NCI-H2107 treated with DMSO at 0.1 percent for 48 hours (cell line): ENCODE measurements around the gene AP2A1.
"Not testable (repeated sequence)": the region's sequence is repeated elsewhere in the genome, so short reads cannot be mapped to it uniquely, and the experiment has no call there.

Source experiments
- DNase-seq: peaks from one replicate; lab custom pipeline; 2025; ENCODE audit not compliant: unreplicated experiment; lab: John Stamatoyannopoulos, UW

AP2A1 gene

DNA sequence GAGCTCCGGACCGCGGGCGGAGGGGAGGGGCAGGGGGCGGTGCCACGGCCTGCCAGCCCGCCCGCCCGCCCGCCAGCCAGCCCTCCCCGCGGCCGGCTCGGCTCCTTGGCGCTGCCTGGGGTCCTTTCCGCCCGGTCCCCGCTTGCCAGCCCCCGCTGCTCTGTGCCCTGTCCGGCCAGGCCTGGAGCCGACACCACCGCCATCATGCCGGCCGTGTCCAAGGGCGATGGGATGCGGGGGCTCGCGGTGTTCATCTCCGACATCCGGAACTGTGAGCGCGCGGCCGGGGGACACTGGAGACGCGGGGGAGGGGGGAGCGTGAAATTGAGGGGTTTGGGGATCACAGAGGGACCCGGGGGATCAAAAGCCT lies at the start of gene AP2A1:
TSS of gene AP2A1 (plus strand) at position 72 of the 370 bp plus-strand sequence. CDS start at position 205, 133 bp downstream.
- DNase-seq: no peak

DNA sequence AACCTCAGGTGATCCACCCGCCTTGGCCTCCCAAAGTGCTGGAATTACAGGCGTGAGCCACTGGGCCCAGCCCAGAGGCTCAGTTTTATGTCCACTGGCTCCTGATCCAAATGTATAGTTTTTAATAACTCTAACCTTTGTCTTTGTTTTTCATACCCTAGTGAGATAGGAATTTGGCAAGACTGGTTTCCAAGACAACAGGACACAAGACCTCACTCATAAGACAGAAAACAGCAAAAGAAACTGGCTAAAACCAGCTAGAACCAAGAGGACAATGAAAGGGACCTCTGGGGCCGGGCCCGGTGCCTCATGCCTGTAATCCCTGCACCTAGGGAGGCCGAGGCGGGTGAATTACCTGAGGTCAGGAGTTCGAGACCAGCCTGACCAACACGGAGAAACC lies 48.3 kb upstream of the AP2A1 start:
- DNase-seq: no peak

DNA sequence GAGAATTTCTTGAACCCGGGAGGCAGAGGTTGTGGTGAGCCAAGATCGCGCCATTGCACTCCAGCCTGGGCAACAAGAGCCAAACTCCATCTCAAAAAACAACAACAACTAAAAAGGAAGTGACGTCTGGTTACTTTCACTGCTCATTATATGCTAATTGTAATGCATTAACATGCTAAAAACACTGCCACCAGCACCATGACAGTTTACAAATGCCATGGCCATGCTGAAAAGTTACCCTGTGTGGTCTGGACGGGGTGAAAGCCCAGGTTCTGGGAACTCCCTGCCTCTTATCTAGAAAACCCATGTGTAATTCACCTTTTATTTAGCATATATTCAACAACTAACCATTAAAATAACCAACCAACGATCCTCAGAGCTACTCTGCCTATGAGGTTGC lies 47.8 kb upstream of the AP2A1 start:
- DNase-seq: no peak

DNA sequence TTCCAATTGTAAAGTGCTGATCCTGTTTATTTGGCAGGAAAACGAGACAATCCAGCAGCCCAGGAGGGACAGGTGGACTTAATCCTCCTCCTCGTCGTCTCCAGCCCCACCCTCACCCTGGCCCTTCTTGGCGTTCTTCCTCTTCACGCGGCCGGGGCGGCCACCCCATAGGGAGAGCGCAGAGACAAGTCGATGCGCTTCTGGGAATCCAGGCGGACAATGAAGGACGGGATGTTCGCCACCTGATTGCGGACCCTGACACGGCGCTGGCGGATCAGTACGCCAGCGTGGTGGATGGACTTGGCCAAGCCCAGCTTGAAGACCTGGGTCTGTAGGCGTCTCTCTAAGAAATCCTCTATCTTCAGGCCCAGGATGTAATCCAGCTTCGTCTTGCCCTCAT lies 47.4 kb upstream of the AP2A1 start:
- DNase-seq: not testable (repeated sequence)

DNA sequence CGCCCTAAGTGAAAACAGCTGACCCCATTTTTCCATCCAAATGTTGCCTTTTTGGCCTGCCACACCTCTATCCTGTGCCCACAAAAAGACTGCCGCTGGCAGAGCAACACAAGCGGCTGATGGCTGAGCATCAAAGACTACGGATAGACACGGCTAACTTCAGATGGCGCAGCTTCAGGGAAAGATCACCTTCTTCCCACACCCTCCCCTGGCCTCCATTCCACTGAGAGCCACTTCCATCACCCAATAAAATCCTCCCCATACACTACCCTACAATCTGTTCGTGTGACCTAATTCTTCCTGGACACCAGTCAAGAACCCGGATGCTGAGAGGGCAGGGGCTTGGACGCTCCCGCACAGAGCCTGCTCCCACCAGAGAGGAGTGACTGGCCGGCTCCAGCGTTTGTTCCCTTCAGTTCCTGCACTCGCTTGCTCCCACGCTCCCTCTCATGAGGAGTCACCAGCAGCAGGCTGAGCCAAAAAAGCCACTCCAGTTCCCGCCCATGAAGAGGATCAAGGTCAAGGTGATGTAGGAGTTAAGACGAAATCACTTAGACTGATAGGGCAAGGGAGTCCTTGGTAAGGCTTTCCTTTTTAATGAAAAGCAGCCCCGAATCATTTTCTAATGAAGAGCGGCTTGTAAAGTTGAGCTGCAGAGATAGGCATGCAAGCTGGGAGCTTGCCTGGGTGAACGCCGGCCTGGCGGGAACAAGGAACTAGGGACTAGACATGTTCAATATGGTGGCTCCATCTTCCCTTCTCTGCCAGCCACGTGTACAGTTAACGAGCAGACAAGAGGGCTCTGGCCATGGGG lies 39.4 kb upstream of the AP2A1 start:
- no peak for DNase-seq

DNA sequence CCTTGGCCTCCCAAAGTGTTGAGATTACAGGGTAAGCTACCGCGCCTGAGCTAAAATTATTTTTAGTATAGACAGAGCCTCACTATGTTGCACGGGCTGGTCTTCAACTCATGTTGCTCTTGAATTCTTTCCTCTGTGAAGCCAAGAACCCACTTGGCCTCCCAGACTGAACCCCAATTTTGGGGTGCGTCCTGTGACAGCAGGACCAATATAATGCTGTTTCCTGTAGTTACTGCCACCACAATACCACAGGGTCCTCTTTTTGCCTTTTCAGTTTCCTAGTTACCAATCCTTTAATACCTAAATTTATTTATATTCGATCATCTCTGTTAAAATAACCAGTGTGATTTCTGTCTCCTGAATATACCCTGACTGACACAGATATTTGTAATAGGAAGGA lies 36.6 kb upstream of the AP2A1 start:
- DNase-seq: no peak

DNA sequence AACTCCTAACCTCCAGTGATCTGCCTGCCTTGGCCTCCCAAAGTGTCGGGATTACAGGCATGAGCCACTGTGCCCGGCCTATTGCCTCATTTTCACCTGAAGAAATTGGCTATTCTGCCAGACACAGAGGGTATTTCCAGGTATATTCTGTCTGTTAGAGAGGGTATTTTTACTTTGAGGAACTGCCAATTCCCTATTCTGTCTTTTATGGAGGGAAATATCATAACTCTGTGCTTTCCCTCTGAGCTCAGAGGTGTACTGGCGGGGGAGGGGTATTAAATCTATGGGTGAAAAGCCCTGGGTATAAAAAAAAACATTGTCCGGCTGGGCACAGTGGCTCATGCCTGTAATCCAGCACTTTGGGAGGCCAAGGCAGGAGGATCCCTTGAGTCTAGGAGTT lies 28.5 kb upstream of the AP2A1 start:
- DNase-seq: no peak

DNA sequence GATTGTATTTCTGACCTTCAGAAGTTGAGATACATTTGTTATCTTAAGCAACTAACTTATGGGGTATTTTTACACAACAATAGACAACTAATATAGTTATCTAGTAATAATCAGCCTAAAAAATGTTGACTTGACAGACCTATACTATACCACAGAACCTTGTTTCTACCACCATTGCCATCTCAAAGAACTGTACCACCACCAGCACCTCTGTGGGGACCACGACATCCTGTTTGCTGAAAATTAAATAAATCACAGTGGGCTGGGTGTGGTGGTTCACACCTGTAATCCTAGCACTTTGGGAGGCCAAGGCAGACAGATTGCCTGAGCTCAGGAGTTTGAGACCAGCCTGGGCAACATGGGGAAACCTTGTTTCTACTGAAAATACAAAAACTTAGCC lies 27.7 kb upstream of the AP2A1 start:
- no peak for DNase-seq

DNA sequence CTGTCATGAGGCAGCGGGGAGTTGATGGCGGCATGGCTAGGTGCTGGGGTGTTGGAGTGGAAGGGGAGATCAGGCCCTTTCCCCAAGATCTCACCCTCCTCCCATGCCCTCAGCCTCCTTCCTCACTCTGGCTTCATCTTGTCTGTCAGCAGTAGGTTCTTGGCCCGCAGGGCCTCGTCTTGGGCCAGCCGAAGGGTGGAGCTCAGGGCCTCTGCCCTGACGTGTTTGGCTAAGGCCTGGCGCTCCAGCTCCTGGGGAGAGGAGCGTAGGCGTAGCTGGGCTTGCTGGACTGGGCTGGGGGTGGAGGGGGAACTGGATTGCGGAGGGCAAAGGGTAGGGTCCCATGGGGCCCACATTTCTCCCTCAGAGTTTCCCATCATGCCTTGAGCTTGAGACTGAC lies 26.9 kb upstream of the AP2A1 start:
- DNase-seq: no peak

DNA sequence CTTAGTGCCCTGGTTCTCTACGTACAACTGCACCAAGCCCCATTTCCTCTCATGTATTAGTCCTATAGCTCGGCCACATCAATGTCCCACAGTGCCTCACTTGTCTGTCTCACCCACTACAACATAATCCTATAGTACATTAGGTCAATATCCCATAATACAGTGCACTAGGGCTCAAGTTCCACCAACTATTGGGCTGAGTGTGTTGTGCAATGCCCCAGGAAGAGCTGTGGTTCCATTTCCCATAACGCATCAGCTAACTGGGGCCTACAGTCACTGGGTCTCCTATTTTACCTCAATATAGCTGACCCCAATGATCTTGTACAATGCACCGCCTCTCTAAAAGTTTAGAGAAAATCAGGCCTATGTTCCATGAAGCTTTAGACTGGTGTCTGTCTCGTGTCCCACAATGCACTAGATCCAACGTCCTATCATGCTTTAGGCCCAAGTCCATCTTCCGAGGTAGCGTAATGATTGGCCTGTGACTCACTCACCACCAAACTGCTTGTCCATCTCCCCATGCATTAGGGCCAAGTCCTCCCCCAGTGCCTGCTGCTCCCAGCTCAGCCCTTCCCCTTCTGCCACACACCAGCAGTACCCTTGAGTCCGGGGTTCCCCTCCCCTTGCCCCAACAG lies 25.5 kb upstream of the AP2A1 start:
- no peak for DNase-seq

DNA sequence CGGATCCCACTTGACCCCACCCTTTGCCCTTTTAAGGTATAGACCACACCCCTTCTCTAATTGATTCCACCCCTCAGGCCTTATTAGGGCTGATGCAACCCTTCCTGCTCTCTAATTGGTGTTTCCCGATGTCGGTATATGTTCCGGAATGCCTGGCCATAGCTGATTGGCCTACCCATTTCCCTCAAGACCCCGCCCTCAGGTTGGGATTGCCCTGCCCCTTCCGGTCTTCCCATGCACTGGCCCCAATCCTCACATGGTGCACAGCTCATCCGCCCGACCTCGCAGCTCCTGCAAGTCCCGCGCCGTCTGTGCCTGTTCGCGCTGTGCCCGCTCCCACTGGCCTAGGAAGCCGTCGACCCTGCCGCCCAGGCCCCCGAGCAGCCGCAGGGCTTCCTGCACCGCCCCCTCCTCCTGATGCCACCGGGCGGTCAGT lies 21.8 kb upstream of the AP2A1 start:
- no peak for DNase-seq

DNA sequence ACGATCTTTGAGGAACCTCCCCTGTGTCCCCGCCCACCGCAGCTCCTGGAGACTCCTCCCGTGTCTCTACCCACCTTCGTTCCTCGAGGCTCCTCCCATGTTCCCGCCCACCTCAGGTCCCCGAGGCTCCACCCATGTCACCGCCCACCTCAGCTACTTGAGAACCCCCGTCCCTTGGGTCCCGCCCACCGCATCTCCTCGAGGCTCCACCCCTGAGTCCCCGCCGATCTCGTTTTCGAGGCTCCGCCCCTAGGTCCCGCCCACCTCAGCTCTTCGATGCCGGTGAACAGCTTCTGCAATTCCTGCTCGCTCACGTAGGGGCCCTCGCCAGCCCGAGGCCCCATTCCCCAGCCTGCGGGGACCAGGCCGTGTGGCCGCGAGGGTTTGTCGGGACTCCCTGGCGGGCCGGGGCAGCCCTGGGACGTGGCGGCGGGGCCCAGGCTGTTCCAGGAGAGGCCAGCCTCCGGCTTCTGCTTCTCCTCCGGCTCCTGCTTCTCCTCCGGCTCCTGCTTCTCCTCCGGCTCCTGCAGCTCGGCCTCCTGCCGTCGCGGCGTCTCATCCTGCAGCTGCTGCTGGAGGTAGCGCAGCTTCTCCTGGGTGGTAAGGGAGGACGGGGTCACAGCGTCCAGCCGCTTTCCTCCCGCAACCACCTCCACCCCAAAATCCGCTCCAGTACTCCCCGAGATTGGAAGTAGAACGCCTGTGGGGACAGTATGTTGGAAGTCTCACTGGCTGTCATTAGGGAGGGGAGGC lies 20.4 kb upstream of the AP2A1 start:
- no peak for DNase-seq

DNA sequence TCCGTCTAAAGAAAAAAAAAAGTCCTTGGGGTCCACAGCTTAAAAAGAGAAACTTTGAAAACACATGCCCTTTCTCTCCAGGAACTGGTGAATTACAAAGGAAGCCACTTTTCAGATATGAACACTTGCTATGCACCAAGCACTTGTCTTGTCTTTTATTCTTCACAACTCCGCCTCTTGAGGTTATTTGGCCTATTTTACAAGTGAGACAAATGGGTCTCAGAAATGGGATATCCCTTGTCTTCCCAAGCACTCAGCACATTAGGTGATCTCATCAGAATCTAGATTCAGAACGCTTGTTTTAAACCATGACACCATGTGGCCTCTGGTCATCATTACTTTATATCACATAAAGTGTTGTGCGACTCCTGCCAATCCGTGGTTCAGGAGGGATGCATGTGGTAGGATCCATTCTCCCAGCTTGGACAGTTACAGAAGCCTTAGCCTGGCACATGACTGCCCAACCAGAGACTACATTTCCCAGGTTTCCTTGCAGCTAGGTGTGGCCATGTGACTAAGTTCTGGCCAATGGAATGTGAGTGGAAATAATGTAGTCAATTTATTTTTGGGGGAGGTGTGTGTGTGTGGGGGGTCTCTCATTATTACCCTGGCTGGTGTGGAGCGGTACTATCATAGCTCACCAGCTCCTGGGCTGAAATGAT lies 17.6 kb upstream of the AP2A1 start:
- no peak for DNase-seq

DNA sequence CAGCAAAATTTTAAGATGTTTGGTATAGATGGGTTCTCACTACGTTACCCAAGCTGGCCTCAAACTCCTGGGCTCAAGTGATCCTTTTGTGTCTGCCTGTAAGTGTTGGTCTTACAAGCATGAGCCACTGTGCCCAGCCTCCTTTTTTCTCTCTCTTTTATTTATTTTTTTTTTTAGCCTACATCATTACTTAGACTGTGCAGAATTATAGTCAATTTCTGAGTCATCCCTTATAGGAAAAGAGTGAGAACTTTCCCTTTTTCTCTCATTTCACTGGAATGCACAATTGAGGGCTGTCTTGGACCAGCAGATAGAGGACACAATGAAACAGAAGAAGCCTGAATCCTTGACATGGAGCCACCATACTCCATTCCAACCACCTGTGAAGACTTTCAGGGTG lies 17.0 kb upstream of the AP2A1 start:
- no peak for DNase-seq

DNA sequence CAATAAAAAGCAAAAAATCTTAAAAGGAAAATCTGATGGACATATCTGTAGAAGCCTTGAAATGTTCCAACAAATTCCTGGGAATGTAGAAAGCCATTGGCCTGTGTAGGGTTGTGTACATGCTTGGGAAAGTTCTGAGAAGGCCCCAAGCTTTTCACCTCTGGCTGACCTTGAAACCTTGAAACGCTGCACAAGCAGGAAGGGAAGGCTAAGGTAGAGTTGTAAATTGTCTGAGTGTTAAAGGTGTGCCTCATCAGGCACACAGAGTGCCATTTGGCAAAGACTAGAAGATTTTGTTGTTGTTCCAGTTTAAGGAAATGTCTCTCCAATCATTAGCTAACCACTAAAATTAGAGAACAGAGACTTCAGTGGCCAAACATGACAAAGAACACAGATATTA lies 14.1 kb upstream of the AP2A1 start:
- no peak for DNase-seq

DNA sequence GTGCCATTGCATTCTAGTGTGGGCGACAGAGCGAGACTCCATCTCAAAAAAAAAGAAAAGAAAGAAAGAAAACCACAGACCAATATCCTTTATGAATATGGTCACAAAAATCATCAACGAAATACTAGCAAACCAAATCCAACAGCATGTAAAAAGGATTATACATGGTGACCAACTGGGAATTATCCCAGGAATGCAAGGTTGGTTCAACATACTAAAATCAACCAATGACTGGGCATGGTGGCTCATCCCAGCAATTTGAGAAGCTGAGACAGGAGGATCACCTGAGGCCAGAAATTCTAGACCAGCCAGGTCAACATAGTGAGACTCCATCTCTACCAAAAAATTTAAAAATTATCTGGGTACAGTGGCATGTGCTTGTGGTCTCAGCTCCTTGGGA lies 10.8 kb upstream of the AP2A1 start:
- DNase-seq: no peak

DNA sequence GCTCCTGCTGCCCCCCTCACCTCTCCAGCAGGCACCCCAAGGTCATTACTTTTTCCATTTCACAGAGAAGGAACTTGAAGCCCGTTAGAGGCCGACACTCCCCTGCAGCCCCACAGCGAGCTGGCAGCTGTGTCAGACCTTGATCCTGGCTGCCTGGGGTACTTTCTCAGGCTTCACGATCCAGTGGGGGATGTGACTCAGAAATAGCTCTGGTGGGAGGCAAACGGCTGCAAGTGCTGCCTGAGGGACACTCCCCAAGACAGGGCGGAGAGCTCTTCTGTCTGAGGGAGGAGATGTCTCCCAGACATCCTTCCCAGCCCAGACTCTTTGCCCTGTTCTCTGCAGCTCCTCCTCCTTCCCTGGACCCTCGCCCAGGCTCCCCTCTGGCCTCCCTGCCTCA lies 8.5 kb upstream of the AP2A1 start:
- no peak for DNase-seq

DNA sequence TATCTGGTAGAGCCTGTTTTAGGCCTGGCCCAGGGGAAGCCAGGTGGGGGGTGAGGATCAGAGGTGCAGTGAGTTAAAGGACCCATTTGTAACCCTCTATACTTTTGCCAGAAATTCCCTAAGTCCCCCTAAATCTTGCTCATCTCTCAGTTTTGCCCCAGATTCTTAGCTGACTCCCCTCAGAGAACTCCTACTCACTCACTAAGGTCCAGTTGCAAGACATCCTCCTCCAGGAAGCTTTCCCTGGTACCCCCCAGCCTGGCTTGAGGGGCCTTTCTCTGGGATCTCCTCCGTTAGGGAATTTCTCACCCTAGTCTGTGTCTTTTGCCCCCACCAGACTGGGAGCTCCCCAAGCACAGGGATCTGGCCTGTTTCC lies 5.6 kb upstream of the AP2A1 start:
- DNase-seq: no peak

DNA sequence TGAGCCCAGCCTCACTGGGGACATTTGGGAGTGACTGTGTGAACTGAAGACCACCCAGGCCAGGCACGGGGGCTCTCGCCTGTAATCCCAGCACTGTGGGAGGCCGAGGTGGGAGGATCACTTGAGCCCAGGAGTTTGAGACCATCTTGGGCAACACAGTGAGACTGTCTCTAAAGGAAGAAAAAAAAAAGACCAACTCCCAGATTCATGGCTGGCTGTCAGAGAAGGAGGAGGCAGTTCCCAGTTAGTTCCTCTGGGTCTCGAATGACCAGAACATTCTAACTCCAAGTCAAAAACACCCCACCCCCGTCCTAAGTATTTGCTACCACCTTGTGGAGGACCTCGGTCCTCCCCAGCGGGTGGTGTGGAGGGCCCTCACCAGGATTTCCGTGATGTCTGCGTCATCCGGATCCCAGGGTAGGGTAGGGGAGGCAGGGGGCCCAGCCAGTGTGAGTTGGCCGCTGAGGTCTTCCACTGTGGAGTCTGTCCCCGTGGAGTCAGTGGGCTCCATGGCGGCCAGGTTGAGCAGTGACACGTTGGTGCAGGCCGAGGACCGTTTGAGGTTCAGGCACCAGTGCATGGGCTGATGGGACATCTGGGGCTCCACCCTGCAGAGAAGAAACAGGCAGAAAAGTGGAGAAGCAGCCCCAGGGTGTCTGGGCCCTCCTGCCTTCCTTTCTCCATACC lies 5.0 kb upstream of the AP2A1 start:
- no peak for DNase-seq

DNA sequence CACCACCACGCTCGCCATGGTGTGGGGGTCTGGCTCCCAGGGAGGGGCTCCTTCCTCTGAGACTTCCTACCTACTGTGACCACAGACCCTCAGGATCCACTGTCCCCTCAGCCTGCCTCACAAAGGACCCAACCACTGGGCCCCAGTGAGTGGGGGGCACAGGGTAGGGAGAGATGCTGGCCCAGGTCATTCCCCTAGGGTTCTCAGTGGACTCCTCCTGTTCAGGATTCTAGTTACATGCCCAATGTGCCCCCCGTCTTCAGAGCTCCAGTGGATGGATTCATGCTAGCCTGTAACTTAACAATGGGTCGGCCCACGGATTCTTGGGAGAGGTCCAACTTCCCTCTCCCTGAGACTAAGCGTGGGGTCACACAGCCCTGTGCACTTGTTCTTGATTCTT lies 3.6 kb upstream of the AP2A1 start, which contains the start of gene TSKS:
TSS of gene TSKS (minus strand) at position 77 of the 400 bp plus-strand sequence. CDS start at position 18, 59 bp downstream.
- DNase-seq: no peak

DNA sequence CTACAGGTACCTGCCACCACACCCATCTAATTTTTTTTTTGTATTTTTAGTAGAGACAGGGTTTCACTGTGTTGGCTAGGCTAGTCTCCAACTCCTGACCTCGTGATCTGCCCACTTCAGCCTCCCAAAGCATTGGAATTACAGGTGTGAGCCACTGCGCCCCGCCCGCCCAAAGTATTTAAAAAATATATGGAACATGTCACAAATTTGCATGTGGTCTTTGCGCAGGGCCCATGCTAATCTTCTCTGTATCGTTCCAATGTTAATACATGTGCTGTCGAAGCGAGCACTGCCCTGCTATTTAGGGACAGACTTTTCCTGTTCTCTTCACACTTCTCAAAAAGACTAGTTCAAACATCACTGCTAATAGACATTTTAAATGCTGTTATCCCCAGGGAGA lies 2.5 kb upstream of the AP2A1 start:
- DNase-seq: no peak
